ENCODE measurements around the gene PRKD2. TPM values are rescaled to one million over a fixed set of nuclear protein-coding genes. Genes with fewer than 3 reads are reported as not detected.

Gene PRKD2
- total RNA-seq, 1 donor, result 50.4 TPM

GRCh38 chr19:46670813-46671212 is 46.1 kb downstream of the PRKD2 start:
- no peak for DNase-seq (ENCODE audit: low read depth in 2 of 3, low spot score in 2 of 3)

- DNase-seq (ENCODE audit: low read depth in 2 of 3, low spot score in 2 of 3), result no peak
Observed at GRCh38 chr19:46668662-46669061, 48.3 kb downstream of the PRKD2 start.

GRCh38 chr19:46665072-46665471 is 51.8 kb downstream of the PRKD2 start:
- DNase-seq (ENCODE audit: low read depth in 2 of 3, low spot score in 2 of 3), result no peak

GRCh38 chr19:46661735-46662592 is 55.0 kb downstream of the PRKD2 start:
- peak; percentile 52 to 92 (median 84) for DNase-seq (ENCODE audit: low read depth in 2 of 3, low spot score in 2 of 3)

DNA sequence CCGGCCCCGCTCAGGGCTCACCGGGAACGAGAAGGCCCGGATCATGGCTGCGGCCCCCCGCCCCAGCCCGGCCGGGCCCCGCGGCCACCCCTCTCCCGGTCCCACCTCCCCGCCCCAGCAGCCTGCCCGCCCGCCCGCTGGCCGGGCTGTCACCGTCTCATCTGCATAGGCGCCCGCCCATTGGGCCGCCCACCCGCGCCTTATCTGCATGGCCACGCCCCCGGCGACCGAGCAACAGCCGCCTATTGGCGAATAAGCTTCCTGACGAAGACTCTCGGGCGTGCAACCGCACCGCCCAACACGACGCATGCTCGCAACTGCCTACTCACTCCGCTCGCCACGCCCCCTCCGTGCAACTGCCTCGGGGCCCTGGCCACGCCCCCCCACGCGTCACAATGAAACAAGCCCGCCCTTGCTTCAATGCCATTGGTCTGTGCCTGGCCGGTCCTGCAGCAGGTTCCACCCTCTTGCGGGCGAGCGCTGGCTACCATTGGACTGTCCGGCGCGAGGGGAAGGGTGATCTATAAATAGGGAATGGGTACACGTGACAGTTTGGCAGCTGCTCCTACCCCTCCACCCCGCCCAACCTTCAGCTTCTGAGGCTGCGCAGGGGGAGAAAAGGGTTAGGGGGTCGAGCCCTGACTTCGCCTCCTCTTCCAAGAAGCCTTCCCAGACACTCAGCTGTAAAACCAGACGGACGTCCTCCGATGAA is 55.7 kb downstream of the PRKD2 start, which contains the start of gene DACT3:
Gene DACT3 (minus strand): TSS at position 163 of the 712 bp plus-strand sequence. CDS start 118 bp downstream, at position 45.
- DNase-seq (ENCODE audit: low read depth in 2 of 3, low spot score in 2 of 3), result peak; percentile 99 to 100 (median 100)

GRCh38 chr19:46660551-46661019 is 56.3 kb downstream of the PRKD2 start:
- DNase-seq (ENCODE audit: low read depth in 2 of 3, low spot score in 2 of 3), result no peak

GRCh38 chr19:46660008-46660517 is 56.9 kb downstream of the PRKD2 start:
- no peak for DNase-seq (ENCODE audit: low read depth in 2 of 3, low spot score in 2 of 3)

DNA sequence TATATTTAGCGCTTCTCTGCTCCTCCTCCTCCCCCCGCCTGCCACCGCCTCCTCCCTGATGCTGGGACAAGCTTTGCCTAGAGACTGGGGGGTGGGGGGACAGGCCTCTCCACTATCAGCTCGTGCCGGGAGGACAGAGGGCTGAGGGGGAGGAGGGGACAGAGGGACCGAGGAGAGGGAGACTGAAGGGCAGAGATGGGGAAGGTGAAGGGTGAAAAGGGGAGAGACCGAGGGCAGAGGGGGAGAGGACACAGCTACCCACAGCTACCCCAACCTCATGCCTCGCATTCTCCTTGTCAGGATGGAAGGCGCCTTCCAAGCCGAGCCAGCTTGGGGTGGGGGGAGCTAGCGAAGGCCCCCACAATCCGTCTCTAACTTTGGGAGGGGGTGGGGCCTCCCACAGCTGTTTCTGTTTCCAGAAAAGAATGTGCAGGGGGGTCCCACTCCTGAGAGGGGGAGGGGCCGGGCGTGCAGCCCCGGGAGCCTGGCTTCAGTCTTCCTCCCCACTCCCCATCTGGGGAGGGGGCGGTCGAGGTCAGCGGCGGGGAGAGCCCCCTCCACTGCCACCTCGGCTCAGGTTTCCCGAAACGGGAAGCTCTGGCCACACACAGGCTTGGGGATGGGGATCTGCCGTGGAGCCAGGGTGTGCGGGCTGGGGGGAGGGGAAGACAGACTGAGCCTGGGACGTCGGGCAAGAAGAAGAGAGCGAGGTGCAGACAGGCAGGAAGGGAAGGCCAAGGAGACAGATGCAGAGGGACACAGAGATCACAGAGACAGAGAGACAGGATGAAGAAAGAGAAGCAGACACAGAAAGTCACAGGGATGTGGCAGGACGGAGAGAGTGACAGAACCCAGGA is 57.5 kb downstream of the PRKD2 start:
- DNase-seq (ENCODE audit: low read depth in 2 of 3, low spot score in 2 of 3), result no peak

DNA sequence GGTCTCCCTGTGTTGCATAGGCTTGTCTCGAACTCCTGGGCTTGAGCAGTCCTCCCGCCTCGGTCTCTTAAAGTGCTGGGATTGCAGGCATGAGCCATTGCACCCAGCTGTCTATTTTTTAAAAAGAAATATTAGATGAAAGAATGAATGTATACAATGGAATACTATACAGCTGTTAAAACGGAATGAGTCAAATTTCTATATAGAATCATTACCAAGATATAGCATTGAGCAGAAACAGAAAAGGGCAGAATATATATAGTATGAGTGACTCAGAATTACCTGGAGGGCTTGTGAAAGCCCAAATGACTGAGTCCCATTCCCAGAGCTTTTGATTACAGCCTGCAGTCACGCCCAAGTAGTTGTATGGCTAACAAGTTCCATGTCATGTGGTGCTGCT is 60.4 kb downstream of the PRKD2 start:
- no peak for DNase-seq (ENCODE audit: low read depth in 2 of 3, low spot score in 2 of 3)

DNA sequence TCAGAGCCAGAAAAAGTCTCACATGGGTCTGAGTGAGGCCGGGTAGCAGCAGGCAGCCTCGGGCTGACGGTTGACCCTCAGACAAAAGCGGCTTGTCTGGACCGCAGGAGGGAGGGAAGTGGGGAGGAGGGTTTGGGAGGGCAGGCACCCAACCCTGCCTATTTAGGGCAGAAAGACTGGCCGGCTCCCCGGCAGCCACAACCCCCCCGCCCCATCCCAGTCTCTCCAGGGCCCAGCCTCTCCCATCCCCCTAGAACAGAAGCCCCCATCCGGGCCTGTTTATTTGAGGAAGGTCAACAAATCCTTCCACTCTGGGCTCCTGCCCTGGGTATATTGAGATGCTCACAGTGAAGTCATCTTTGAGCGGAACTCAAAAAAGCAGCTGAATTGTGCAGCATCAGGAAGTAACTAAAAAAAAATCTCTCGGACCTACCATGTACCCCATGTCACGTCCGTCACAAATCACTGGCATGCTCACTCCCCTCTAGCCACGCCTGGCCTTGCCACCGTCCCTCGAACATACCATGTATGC is 62.2 kb downstream of the PRKD2 start:
- DNase-seq (ENCODE audit: low read depth in 2 of 3, low spot score in 2 of 3), result no peak

DNA sequence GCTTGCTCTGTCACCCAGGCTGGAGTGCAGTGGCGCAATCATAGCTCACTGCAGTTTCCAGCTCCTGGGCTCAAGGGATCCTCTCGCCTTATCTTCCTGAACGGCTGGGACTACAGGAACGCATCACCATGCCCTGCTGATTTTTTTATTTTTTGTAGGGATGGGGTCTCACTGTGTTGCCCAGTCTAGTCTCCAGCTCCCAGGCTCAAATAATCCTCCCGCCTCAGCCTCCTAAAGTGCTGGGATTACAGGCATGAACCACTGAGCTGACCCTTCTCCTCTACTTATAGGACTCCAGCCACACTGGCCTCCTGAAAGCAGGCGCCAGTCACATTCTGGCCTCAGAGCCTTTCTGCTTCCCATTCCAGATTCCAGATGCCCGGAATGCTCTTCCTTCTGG is 66.5 kb downstream of the PRKD2 start:
- no peak for DNase-seq (ENCODE audit: low read depth in 2 of 3, low spot score in 2 of 3)

- no peak for DNase-seq (ENCODE audit: low read depth in 2 of 3, low spot score in 2 of 3)
Observed at GRCh38 chr19:46648961-46649960, 67.7 kb downstream of the PRKD2 start.

DNA sequence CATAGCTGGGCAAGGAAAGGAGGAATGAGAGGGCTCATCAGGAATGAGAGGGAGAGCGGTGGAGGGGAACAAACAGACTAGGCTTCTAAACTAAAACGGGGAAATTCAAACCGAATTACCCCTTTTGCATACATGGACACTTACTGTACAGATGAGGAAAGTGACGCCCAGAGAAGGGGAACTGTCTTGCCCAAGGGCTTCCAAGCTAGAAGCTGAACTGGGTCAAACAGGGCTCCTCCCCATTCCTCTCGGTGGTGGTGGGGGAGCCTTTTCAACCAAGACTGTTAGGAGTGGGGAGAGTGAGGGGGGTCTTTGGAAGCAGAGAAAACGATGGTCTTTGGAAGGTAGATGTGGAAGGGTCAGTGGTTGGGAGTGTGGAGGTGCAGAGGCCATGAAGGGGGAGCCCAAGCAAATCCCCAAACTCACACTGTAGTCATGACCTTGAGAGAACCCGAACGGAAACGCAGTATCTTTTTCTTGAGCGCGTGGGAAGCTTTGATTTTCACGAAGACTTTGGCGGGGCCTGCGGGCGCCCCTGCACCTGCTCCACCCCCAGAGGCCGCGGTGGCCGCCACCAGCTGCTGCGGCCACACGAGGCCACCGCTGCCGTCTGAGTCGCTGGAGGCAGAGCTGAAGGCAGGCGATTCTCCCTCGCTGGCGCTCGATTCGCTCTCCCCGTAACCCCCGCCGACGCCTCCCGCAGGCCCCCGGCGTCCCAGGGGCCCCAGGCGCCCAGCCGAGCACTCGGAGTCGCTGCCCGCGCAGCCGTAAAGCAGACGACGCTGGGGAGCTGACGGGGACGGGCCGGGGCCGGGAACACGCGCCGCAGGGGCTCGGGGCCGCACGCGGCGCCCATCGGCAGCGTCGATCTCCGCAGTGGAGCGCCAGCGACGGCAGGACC is 68.6 kb downstream of the PRKD2 start:
- DNase-seq (ENCODE audit: low read depth in 2 of 3, low spot score in 2 of 3), result no peak

DNA sequence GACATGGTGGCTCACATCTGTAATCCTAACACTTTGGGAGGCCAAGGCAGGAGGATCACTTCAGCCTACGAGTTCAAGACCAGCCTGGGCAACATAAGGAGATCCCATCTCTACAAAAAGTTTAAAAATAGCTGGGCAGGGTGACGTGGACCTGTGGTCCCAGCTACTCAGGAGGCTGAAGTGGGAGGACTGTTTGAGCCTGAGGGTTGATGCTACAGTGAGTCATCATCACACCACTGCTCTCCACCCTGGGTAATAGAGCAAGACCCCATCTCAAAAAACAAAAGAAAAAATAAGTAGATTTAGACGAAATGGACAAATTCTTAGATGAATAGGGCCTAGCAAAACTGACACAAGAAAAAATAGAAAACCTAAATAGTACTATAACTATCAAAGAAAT is 70.5 kb downstream of the PRKD2 start:
- DNase-seq (ENCODE audit: low read depth in 2 of 3, low spot score in 2 of 3), result no peak

- DNase-seq (ENCODE audit: low read depth in 2 of 3, low spot score in 2 of 3), result no peak
Observed at GRCh38 chr19:46644720-46645119, 72.2 kb downstream of the PRKD2 start.

GRCh38 chr19:46640656-46641055 is 76.3 kb downstream of the PRKD2 start:
- DNase-seq (ENCODE audit: low read depth in 2 of 3, low spot score in 2 of 3), result no peak

- DNase-seq (ENCODE audit: low read depth in 2 of 3, low spot score in 2 of 3), result peak in 2 of 3 donors; percentile 56 to 60
Observed at GRCh38 chr19:46639358-46640182, 77.3 kb downstream of the PRKD2 start.
